Neural cell (in vitro differentiated cells): ENCODE data around the gene DYNC1LI2.

ENCODE experiments used
- EP300 ChIP-seq: fragments of 450-650 bp; conservative IDR thresholded peaks from 2 replicates; pipeline ENCODE4 v1.6.1; 2014; ENCODE audit warnings: antibody characterized with exemption, mild to moderate bottlenecking, moderate library complexity; ENCODE audit not compliant: poor library complexity, severe bottlenecking
- EZH2 ChIP-seq: fragments of 200-600, 300-800 bp; shearing (Covaris generic), sonication (generic); IDR thresholded peaks from 2 replicates; pipeline ENCODE4 v1.6.1; 2014; ENCODE audit warnings: antibody characterized with exemption, low read length, borderline replicate concordance, mild to moderate bottlenecking; ENCODE audit not compliant: insufficient read depth, poor library complexity, severe bottlenecking
- POLR2AphosphoS5 ChIP-seq: IDR thresholded peaks from 2 replicates; pipeline ENCODE4 v1.6.1; 2012
- RAD21 ChIP-seq: fragments of 450-650 bp; conservative IDR thresholded peaks from 2 replicates; pipeline ENCODE4 v1.6.1; 2014; ENCODE audit warnings: antibody characterized with exemption, mild to moderate bottlenecking, moderate library complexity
- TAF1 ChIP-seq: IDR thresholded peaks from 2 replicates; pipeline ENCODE4 v1.6.1; 2012; ENCODE audit warnings: low read depth
- TF ChIP-seq, protein P1 (sequence below): IDR thresholded peaks from 2 replicates; pipeline ENCODE4 v1.6.1; 2012; ENCODE audit warnings: borderline replicate concordance
- TF ChIP-seq, protein P2 (sequence below): fragments of 450-650 bp; IDR thresholded peaks from 2 replicates; pipeline ENCODE4 v1.5.1; 2014; ENCODE audit warnings: antibody characterized with exemption, mild to moderate bottlenecking, moderate library complexity; ENCODE audit not compliant: poor library complexity, severe bottlenecking

DNA sequence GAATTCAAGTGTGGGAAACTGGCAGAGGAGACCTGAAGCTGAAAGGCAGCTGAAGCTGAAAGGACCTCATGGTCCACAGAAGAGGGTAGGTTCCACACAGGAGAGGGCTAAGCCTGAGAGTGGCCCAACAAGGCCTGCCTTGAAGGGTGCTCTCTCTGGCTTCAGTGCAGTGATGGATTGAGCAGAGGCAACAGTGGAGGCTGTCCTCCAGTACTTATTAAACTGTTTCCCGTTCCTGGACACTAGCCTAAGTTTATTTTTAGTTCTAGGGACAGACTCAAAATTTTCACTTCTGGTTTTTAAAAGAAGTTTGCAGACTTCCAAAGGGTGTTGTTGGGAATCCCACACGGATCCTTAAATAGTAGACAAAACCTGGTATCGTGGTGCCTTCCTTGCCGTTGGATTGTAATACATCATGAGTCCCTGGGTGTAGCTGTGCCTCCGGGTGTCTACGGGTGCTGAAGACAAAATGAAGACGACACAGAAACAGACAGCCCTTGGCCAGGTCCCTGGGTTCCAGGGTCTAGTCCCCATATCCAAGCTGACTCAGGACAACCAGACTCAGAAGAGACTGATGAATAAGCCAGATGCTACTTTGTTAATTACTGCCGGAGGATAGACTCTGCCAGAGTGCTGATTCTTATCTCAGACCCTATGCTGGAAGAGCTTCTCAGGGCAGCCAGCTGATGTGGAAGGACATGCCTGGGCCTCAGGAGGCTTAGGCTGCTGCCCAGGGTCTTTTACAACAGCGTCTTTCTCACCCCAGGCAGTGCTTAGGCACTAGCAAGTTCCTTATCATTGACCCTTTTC is 47.8 kb downstream of the DYNC1LI2 start:
- TF ChIP-seq TAF1 (no peak), RAD21 (no peak), POLR2AphosphoS5 (no peak), EZH2 (no peak), EP300 (no peak)
- TF ChIP-seq, protein P1, sequence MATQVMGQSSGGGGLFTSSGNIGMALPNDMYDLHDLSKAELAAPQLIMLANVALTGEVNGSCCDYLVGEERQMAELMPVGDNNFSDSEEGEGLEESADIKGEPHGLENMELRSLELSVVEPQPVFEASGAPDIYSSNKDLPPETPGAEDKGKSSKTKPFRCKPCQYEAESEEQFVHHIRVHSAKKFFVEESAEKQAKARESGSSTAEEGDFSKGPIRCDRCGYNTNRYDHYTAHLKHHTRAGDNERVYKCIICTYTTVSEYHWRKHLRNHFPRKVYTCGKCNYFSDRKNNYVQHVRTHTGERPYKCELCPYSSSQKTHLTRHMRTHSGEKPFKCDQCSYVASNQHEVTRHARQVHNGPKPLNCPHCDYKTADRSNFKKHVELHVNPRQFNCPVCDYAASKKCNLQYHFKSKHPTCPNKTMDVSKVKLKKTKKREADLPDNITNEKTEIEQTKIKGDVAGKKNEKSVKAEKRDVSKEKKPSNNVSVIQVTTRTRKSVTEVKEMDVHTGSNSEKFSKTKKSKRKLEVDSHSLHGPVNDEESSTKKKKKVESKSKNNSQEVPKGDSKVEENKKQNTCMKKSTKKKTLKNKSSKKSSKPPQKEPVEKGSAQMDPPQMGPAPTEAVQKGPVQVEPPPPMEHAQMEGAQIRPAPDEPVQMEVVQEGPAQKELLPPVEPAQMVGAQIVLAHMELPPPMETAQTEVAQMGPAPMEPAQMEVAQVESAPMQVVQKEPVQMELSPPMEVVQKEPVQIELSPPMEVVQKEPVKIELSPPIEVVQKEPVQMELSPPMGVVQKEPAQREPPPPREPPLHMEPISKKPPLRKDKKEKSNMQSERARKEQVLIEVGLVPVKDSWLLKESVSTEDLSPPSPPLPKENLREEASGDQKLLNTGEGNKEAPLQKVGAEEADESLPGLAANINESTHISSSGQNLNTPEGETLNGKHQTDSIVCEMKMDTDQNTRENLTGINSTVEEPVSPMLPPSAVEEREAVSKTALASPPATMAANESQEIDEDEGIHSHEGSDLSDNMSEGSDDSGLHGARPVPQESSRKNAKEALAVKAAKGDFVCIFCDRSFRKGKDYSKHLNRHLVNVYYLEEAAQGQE = no peak
- TF ChIP-seq, protein P2, sequence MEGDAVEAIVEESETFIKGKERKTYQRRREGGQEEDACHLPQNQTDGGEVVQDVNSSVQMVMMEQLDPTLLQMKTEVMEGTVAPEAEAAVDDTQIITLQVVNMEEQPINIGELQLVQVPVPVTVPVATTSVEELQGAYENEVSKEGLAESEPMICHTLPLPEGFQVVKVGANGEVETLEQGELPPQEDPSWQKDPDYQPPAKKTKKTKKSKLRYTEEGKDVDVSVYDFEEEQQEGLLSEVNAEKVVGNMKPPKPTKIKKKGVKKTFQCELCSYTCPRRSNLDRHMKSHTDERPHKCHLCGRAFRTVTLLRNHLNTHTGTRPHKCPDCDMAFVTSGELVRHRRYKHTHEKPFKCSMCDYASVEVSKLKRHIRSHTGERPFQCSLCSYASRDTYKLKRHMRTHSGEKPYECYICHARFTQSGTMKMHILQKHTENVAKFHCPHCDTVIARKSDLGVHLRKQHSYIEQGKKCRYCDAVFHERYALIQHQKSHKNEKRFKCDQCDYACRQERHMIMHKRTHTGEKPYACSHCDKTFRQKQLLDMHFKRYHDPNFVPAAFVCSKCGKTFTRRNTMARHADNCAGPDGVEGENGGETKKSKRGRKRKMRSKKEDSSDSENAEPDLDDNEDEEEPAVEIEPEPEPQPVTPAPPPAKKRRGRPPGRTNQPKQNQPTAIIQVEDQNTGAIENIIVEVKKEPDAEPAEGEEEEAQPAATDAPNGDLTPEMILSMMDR = no peak
